GM12878 (cell line): ENCODE results near the gene NHSL1.

ENCODE experiments used
- CEBPB ChIP-seq, 2 experiments: fragments of 150-350 bp in 1 of 2; IDR thresholded peaks; 2 replicates each; pipeline ENCODE4 v1.6.1; 2012 to 2014; ENCODE audit warnings: low read depth in 2 of 2, low read length in 2 of 2, borderline replicate concordance in 1 of 2, inconsistent platforms in 1 of 2
- POLR2A ChIP-seq: IDR thresholded peaks from 2 replicates; pipeline ENCODE4 v1.6.1; 2011; ENCODE audit warnings: low read depth, mild to moderate bottlenecking, low read length
- SREBF2 ChIP-seq: IDR thresholded peaks from 2 replicates; pipeline ENCODE4 v1.6.1; 2012; ENCODE audit warnings: mild to moderate bottlenecking, low read length
- YY1 ChIP-seq: IDR thresholded peaks from 2 replicates; pipeline ENCODE4 v1.6.1; 2011; ENCODE audit warnings: low read depth, mild to moderate bottlenecking, low read length
- ZSCAN29 ChIP-seq: fragments of 450-650 bp; IDR thresholded peaks from 2 replicates; pipeline ENCODE4 v1.6.1; 2017; ENCODE audit warnings: mild to moderate bottlenecking, moderate library complexity
- ZZZ3 ChIP-seq: IDR thresholded peaks from 2 replicates; pipeline ENCODE4 v1.6.1; 2011; ENCODE audit warnings: low read depth; ENCODE audit not compliant: control insufficient read depth, insufficient read length
- TF ChIP-seq, protein P1 (sequence below), 3 experiments: IDR thresholded peaks in 2 of 3; conservative IDR thresholded peaks in 1 of 3; 2 replicates each; pipeline ENCODE4 v1.5.1; 2011; ENCODE audit warnings: low read depth in 3 of 3, low read length in 3 of 3, mild to moderate bottlenecking in 3 of 3, control low read depth in 2 of 3, moderate library complexity in 2 of 3, inconsistent platforms in 1 of 3, mixed read lengths in 1 of 3; ENCODE audit not compliant: control insufficient read depth in 2 of 3, insufficient read depth in 1 of 3; ENCODE audit errors: extremely low read depth in 1 of 3

DNA sequence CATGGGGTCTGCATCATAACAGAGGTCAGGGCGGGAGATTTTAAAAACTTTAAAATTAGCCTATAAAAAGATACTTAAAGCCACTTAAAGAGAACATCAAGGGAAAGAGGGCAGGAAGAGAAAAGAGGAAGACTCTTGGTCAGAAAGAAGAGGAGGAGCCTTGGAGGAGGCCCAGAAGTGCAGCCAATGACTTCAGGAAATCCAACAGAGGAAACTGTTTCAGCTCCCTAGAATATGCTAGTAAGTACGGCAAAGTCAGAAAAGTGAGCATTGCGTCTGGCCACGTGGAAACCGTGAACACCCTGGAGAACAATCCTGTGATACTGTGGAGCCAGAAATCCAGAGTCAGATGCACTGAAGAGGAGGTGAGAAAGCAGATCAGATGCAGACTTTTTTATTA, 22.5 kb upstream of the NHSL1 start:
- TF ChIP-seq POLR2A (no peak), SREBF2 (no peak), CEBPB (IDR thresholded peaks at IDR 0.05; ENCODE audit: borderline replicate concordance in 1 of 2, low read depth in 2 of 2, low read length in 2 of 2) (no peak), ZZZ3 (no peak), YY1 (no peak), ZSCAN29 (no peak)
- TF ChIP-seq, protein P1, sequence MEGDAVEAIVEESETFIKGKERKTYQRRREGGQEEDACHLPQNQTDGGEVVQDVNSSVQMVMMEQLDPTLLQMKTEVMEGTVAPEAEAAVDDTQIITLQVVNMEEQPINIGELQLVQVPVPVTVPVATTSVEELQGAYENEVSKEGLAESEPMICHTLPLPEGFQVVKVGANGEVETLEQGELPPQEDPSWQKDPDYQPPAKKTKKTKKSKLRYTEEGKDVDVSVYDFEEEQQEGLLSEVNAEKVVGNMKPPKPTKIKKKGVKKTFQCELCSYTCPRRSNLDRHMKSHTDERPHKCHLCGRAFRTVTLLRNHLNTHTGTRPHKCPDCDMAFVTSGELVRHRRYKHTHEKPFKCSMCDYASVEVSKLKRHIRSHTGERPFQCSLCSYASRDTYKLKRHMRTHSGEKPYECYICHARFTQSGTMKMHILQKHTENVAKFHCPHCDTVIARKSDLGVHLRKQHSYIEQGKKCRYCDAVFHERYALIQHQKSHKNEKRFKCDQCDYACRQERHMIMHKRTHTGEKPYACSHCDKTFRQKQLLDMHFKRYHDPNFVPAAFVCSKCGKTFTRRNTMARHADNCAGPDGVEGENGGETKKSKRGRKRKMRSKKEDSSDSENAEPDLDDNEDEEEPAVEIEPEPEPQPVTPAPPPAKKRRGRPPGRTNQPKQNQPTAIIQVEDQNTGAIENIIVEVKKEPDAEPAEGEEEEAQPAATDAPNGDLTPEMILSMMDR (IDR thresholded peaks at IDR 0.05 in 2 of 3, conservative IDR thresholded peaks at IDR 0.05 in 1 of 3; ENCODE audit: control insufficient read depth in 2 of 3, extremely low read depth in 1 of 3, insufficient read depth in 1 of 3, low read depth in 3 of 3, low read length in 3 of 3): no peak
